Hepatocyte (in vitro differentiated cells): ENCODE data around the gene RNF112.

Source experiments
- EZH2 ChIP-seq: fragments of 200-600 bp; sonication (generic); IDR thresholded peaks from 2 replicates; pipeline ENCODE4 v1.6.1; 2016; ENCODE audit warnings: antibody characterized with exemption, mild to moderate bottlenecking, borderline replicate concordance
- EZH2phosphoT487 ChIP-seq: fragments of 200-600 bp; sonication (generic); IDR thresholded peaks from one replicate; pipeline ENCODE4 v1.6.1; 2018; ENCODE audit warnings: antibody characterized with exemption, mild to moderate bottlenecking, low read depth, moderate library complexity; ENCODE audit not compliant: unreplicated experiment, severe bottlenecking
- TF ChIP-seq, protein P1 (sequence below): fragments of 200-600 bp; sonication (generic); IDR thresholded peaks from 2 replicates; pipeline ENCODE4 v1.5.1; 2016; ENCODE audit warnings: antibody characterized with exemption, mild to moderate bottlenecking; ENCODE audit not compliant: poor library complexity

GRCh38 chr17:19384723-19385391, 26.2 kb upstream of the RNF112 start:
- no peak for TF ChIP-seq EZH2
- no peak for TF ChIP-seq EZH2phosphoT487
- TF ChIP-seq, protein P1, sequence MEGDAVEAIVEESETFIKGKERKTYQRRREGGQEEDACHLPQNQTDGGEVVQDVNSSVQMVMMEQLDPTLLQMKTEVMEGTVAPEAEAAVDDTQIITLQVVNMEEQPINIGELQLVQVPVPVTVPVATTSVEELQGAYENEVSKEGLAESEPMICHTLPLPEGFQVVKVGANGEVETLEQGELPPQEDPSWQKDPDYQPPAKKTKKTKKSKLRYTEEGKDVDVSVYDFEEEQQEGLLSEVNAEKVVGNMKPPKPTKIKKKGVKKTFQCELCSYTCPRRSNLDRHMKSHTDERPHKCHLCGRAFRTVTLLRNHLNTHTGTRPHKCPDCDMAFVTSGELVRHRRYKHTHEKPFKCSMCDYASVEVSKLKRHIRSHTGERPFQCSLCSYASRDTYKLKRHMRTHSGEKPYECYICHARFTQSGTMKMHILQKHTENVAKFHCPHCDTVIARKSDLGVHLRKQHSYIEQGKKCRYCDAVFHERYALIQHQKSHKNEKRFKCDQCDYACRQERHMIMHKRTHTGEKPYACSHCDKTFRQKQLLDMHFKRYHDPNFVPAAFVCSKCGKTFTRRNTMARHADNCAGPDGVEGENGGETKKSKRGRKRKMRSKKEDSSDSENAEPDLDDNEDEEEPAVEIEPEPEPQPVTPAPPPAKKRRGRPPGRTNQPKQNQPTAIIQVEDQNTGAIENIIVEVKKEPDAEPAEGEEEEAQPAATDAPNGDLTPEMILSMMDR, result no peak
